NCI-H1930 (cell line): ENCODE results near the gene PSMA7.

Experiments used
- DNase-seq, 2 experiments: peaks; one replicate each; lab custom pipeline; 2025; lab: John Stamatoyannopoulos, UW

PSMA7 gene

GRCh38 chr20:62171245-62171644 is 28.1 kb upstream of the PSMA7 start:
- DNase-seq = no peak

GRCh38 chr20:62170536-62170935 is 27.3 kb upstream of the PSMA7 start:
- DNase-seq = no peak

GRCh38 chr20:62168890-62169435 is 25.8 kb upstream of the PSMA7 start:
- DNase-seq = no peak

- DNase-seq = no peak
These were observed 24.9 kb upstream of the PSMA7 start for GRCh38 chr20:62168061-62168460.

- DNase-seq = no peak
These were observed 24.3 kb upstream of the PSMA7 start for GRCh38 chr20:62167474-62167873.

GRCh38 chr20:62165762-62166399 is 22.7 kb upstream of the PSMA7 start:
- DNase-seq = no peak

GRCh38 chr20:62164879-62165761 is 21.9 kb upstream of the PSMA7 start:
- no peak for DNase-seq

- DNase-seq = no peak
These were observed 21.0 kb upstream of the PSMA7 start for GRCh38 chr20:62163986-62164762.

GRCh38 chr20:62163485-62163865 is 20.3 kb upstream of the PSMA7 start:
- DNase-seq = no peak

GRCh38 chr20:62162765-62163484 is 19.7 kb upstream of the PSMA7 start:
- no peak for DNase-seq

GRCh38 chr20:62161347-62161746 is 18.2 kb upstream of the PSMA7 start:
- DNase-seq = no peak

- DNase-seq = no peak
These were observed 17.7 kb upstream of the PSMA7 start for GRCh38 chr20:62160876-62161275.

- no peak for DNase-seq
These were observed 17.1 kb upstream of the PSMA7 start for GRCh38 chr20:62160253-62160652.

- DNase-seq = no peak
These were observed 16.6 kb upstream of the PSMA7 start for GRCh38 chr20:62159839-62160238.

- no peak for DNase-seq
These were observed 15.9 kb upstream of the PSMA7 start for GRCh38 chr20:62159052-62159451.

- DNase-seq = no peak
These were observed 15.3 kb upstream of the PSMA7 start for GRCh38 chr20:62158541-62158940.

- no peak for DNase-seq
These were observed 14.8 kb upstream of the PSMA7 start for GRCh38 chr20:62158088-62158400.

GRCh38 chr20:62157387-62158087 is 14.3 kb upstream of the PSMA7 start:
- no peak for DNase-seq

GRCh38 chr20:62156592-62157386 is 13.6 kb upstream of the PSMA7 start:
- DNase-seq = no peak

GRCh38 chr20:62156254-62156556 is 13.0 kb upstream of the PSMA7 start:
- no peak for DNase-seq
